ENCODE data around the gene LAMA2.

GRCh38 chr6:129120856-129121638, 238.1 kb downstream of the LAMA2 start:
- TF ChIP-seq ZNF274 (IDR thresholded peaks at IDR 0.05; ENCODE audit: low read depth, low read length) (no peak), YY1 (IDR thresholded peaks at IDR 0.05; ENCODE audit: insufficient read depth, insufficient read length) (no peak)

Data from NT2/D1 (cell line).